Measurements from ENCODE around the gene MROH2B.

DNA sequence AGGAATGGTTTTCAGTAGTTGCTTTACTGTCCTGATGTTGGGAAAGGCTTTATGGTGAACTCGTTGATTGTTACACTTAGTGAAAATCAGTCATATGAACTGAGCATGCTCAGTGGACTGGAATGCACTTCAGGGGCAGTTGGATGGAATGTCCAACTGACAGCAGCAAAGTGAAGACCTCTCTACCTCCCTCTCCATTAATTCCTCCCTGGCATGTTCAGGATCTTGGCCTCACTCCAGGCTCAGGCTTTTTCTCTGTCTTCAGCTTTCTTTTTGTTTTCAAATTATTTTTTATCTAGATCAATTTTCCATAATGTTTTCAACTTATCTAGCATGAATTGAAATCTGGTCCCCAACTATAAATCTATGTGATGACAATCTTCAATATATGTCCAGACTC lies at the start of gene MROH2B:
- TF ChIP-seq, protein P1, sequence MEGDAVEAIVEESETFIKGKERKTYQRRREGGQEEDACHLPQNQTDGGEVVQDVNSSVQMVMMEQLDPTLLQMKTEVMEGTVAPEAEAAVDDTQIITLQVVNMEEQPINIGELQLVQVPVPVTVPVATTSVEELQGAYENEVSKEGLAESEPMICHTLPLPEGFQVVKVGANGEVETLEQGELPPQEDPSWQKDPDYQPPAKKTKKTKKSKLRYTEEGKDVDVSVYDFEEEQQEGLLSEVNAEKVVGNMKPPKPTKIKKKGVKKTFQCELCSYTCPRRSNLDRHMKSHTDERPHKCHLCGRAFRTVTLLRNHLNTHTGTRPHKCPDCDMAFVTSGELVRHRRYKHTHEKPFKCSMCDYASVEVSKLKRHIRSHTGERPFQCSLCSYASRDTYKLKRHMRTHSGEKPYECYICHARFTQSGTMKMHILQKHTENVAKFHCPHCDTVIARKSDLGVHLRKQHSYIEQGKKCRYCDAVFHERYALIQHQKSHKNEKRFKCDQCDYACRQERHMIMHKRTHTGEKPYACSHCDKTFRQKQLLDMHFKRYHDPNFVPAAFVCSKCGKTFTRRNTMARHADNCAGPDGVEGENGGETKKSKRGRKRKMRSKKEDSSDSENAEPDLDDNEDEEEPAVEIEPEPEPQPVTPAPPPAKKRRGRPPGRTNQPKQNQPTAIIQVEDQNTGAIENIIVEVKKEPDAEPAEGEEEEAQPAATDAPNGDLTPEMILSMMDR (IDR thresholded peaks at IDR 0.05), result no peak
- no peak for TF ChIP-seq EZH2 (IDR thresholded peaks at IDR 0.05)

Data from neural progenitor cell (in vitro differentiated cells).